Fibroblast of peridontal ligament (primary cell): ENCODE measurements around the gene CDT1.
A peak's percentile ranks its signal among the peaks of the same experiment; 100 is the strongest.
"Not testable (repeated sequence)": the region's sequence is repeated elsewhere in the genome, so short reads cannot be mapped to it uniquely, and the experiment has no call there.

ENCODE experiments used
- DNase-seq: peaks from one replicate; pipeline ENCODE4 v3.0.0-alpha.2; 2010; ENCODE audit errors: extremely low read depth

Gene CDT1

GRCh38 chr16:88768071-88768783 is 35.4 kb upstream of the CDT1 start:
- DNase-seq, result peak; percentile 71

- DNase-seq, result no peak
These were observed 33.8 kb upstream of the CDT1 start for GRCh38 chr16:88769617-88770460.

- no peak for DNase-seq
These were observed 32.9 kb upstream of the CDT1 start for GRCh38 chr16:88770461-88771293.

- no peak for DNase-seq
These were observed 32.3 kb upstream of the CDT1 start for GRCh38 chr16:88771294-88771772.

- not testable (repeated sequence) for DNase-seq
These were observed 31.8 kb upstream of the CDT1 start for GRCh38 chr16:88771781-88772180.

- DNase-seq, result peak; percentile 72
These were observed 30.4 kb upstream of the CDT1 start for GRCh38 chr16:88772871-88773811.

- peak; percentile 70 for DNase-seq
These were observed 29.7 kb upstream of the CDT1 start for GRCh38 chr16:88773812-88774291.

GRCh38 chr16:88774544-88775393 is 28.8 kb upstream of the CDT1 start:
- DNase-seq, result no peak

GRCh38 chr16:88775825-88776224 is 27.8 kb upstream of the CDT1 start:
- DNase-seq, result no peak

GRCh38 chr16:88777471-88778270 is 25.9 kb upstream of the CDT1 start:
- DNase-seq, result no peak

GRCh38 chr16:88778271-88778525 is 25.4 kb upstream of the CDT1 start:
- no peak for DNase-seq

GRCh38 chr16:88778541-88779065 is 25.0 kb upstream of the CDT1 start:
- no peak for DNase-seq

GRCh38 chr16:88779406-88780141 is 24.0 kb upstream of the CDT1 start:
- DNase-seq, result no peak

GRCh38 chr16:88780142-88781062 is 23.2 kb upstream of the CDT1 start:
- peak; percentile 46 for DNase-seq

- DNase-seq, result no peak
These were observed 22.2 kb upstream of the CDT1 start for GRCh38 chr16:88781140-88782077.
